GM06990 (cell line): Measurements from ENCODE around the gene HIVEP3.

Experiments used
- DNase-seq: peaks from one replicate; pipeline ENCODE4 v3.0.0-alpha.2; 2011; ENCODE audit not compliant: insufficient read length; ENCODE audit errors: extremely low read depth
- H3K27me3 ChIP-seq: replicated peaks from 2 replicates; pipeline ENCODE4 v1.6.0; 2011; ENCODE audit warnings: low read length; ENCODE audit not compliant: control insufficient read depth, insufficient read depth
- H3K36me3 ChIP-seq: 2 replicates; pipeline ENCODE4 v1.5.1; 2011; ENCODE audit warnings: low read length; ENCODE audit not compliant: control insufficient read depth, insufficient read depth
- H3K4me3 ChIP-seq: replicated peaks from 2 replicates; pipeline ENCODE4 v1.5.1; 2011; ENCODE audit warnings: low read depth, mild to moderate bottlenecking, control low read depth, low read length
- CTCF ChIP-seq: IDR thresholded peaks from 2 replicates; pipeline ENCODE4 v1.5.1; 2011; ENCODE audit warnings: low read length, control low read depth, mild to moderate bottlenecking, inconsistent platforms; ENCODE audit not compliant: insufficient read depth, poor library complexity, severe bottlenecking

HIVEP3 gene

DNA sequence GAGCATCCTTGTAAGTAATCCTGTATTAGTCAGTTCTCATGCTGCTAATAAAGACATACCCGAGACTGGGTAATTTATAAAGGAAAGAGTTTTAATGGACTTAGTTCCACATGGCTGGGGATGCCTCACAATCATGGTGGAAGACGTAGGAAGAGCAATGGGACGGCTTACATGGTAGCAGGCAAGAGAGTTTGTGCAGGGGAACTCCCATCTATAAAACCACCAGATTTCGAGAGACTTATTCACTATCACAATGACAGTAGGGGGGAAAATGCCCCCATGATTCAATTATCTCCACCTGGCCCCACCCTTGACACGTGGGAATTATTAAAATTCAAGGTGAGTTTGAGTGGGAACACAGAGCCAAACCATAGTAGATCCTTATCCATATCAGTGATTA, 124.7 kb downstream of the HIVEP3 start:
- Histone ChIP-seq H3K27me3 (no peaks in the 10 kb centered on the region), H3K36me3 (no peaks in the 10 kb centered on the region; the same call in 1 of the 2 replicates), H3K4me3 (no peak overlapping the region)
- no peak for TF ChIP-seq CTCF
- no peak for DNase-seq

DNA sequence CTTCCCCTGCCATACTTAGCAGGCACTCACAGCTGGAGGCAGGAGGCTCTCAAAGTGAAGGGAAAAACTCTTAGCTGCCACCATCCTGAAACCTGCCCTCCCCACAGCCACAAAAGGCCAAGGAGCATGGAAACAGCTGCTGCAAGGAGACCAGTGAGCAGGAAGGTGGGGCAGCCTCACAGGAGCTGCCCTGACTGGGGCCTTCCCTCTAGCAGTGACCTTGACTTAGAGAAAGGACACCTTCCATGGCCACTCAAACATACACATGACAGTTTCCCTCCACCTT, 126.3 kb downstream of the HIVEP3 start:
- no peaks in the 10 kb centered on the region for H3K27me3 ChIP-seq
- no peak for TF ChIP-seq CTCF
- no peaks in the 10 kb centered on the region; the same call in 1 of the 2 replicates for H3K36me3 ChIP-seq
- DNase-seq, result no peak
- no peak overlapping the region for H3K4me3 ChIP-seq

- Histone ChIP-seq H3K4me3 (no peak overlapping the region), H3K27me3 (no peaks in the 10 kb centered on the region), H3K36me3 (no peaks in the 10 kb centered on the region)
- DNase-seq, result no peak
- TF ChIP-seq CTCF, result no peak
Measured at GRCh38 chr1:41791667-41792484, 126.8 kb downstream of the HIVEP3 start.

DNA sequence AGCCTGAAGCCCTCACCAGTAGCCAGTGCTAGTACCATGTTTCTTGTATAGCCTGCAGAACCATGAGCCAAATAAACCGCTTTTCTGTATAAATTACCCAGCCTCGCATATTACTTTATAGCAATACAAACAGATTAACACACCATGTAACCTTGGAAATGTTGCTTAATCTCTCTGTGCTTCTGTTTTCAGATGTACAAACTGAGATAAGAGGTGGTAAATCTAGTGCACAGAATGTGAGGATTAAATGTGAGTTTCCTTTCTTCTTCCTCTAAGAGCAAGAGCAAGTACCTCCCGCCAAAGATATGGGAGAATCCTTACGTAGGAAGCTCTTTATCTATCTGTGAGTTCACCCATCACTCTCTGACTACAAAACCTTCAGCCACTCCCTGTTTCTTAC, 128.4 kb downstream of the HIVEP3 start:
- H3K36me3 ChIP-seq, result no peaks in the 10 kb centered on the region
- TF ChIP-seq CTCF, result no peak
- DNase-seq, result no peak
- H3K27me3 ChIP-seq, result no peaks in the 10 kb centered on the region
- no peak overlapping the region for H3K4me3 ChIP-seq

- Histone ChIP-seq H3K36me3 (no peaks in the 10 kb centered on the region), H3K4me3 (no peak overlapping the region), H3K27me3 (no peaks in the 10 kb centered on the region)
- TF ChIP-seq CTCF, result no peak
- DNase-seq, result no peak
Measured at GRCh38 chr1:41789661-41790330, 128.9 kb downstream of the HIVEP3 start.
